HG02678 (cell line): ENCODE results near the gene BRF1.
"Not testable (repeated sequence)": the region's sequence is repeated elsewhere in the genome, so short reads cannot be mapped to it uniquely, and the experiment has no call there.

ENCODE experiments used
- ATAC-seq: cut with Tn5 transposase; IDR thresholded peaks from one replicate; pipeline ENCODE4 v1.9.1; 2021; ENCODE audit warnings: mild to moderate bottlenecking, moderate library complexity; ENCODE audit not compliant: unreplicated experiment

Gene BRF1

DNA sequence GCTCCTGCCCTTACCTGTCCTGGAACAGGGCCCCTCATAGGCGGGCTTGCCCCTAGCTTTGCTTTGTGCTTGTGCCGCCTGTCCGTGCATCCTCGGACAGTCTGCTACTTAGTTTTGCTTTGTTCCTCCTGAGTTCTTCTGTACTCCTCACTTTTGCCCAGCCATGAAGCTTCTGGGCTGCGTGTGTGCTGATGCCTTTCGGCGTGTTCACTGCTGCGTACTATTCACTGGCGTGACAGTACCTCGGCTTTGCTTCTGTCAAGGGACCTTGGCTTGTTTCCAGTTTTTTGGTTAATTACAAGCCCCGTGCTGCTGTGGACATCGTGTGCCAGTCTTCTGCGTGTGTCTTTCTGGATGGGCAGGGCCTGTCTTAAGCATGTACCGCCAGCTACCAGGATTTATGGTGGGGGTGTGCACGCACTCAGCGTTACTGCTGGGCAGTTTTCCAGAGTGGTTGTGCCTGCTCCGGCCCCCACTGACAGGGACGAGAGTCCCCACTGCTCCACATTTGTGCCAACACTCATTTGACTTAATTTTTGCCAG, 16.2 kb upstream of the BRF1 start:
- ATAC-seq, result no peak

DNA sequence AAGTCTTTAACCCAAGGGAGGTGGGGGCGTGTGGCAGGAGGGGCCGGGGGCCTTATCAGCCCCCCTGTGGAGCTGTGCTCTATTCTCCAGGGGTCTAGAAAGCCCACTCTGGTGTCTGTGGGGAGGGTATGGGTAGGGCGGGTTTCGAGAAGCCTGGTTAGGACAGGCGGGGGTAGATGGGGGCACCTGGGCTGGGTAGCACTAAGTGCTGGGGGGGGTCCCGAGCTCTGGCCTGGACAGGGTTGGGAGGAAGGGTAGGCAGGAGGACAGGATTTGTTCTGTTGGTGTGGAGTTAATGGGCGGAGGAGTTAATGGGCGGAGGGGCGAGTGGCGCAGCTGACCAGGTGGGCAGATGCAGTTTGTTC, 15.8 kb upstream of the BRF1 start:
- no peak for ATAC-seq

DNA sequence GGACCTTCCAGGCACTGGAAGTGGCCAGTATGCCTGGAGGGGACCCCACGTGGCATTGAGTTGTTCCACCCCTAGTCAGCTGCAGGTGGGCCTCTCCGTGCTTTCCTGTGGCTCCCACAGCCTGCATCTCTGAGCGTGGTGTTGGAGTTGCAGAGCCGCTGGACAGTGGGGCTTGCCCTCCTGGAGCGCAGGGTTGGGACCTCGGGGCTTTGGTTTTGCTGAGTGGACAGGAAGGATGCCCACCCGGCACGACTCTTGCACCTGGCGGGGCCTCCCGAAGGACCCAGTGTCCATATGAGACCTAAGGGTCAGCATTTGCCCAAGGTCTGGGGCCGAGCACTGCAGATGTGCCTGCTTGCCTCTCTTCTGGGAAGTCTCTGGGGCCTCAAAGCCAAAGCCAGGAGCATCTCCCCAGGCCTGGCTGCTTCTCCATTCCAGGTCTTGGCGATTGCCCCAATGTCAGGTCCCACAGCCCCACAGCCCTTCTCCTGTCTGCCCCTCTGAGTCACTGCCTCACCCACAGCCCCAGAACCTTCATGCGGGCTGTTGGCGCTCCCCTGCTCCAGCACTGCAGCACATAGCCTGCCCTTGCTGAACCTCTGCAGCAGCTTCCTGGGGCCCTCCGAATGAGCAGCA, 15.3 kb upstream of the BRF1 start:
- ATAC-seq, result no peak

DNA sequence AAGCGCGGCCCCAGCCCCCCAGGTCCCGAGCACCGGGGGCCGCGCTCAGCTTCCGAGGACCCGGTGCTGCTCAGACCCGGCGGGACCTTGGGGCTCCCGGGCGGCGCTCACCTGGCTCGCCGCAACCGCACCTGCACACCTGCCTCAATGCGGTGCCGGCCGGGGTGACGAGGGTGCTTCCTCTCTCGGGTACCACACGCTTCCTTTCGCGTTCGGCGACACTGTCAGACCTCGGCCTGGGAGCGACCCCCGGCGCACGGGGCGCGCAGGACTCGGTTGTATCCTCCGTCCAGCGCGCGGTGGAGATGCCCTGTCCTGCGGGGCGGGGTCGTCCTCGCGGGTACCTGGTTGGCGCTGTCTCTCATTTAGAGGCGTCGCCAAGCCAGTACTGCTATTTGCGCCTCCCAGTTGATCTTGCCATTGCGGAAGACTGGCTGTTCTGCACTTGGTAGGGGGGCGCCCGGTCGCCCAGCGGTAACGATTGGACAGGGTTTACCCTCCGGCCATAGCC, 14.5 kb upstream of the BRF1 start:
- ATAC-seq, result peak; percentile 10

DNA sequence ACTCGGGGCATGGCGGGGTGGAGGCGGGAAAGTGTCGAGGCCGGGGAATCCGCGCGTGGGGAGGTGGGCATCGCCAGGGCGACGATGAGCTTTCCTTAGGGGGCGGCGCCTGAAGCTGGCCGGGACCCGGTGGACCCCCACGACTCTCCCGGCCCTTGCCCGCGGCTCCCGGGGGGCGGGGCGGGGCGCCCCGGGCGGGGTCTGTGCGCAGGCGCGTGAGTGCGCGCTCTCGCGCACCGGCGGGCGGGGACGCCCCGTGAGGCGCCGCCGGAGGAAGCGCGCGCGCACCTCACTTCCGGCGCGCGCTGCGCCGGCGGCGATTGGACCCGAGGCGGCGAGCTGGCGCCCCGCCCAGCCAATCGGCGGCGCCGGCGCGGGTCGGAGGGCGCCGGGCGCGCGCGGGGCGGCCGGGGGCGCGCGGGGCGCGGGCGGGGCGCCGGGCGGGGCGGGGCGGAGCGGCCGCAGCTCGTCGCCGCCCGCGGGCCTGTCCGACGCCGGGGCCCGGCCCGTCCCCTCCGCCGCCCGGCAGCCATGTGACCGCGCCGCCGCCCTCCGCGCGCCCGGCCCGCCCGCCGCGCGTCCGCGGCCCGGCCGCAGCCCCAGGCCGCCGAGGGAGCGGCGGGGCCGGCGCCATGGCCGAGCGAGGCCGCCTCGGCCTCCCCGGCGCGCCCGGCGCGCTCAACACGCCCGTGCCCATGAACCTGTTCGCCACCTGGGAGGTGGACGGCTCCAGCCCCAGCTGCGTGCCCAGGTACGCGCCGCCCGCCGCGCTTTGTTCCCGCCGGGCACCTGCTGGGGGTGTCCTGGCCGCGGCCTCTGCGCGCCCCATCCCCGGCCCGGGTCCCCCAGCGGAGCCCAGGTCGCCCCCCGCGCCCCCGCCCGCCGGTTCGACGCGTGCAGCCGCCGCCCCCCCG, 13.7 kb upstream of the BRF1 start, which contains the start of gene PACS2:
Gene PACS2, plus strand, starts transcription at position 462 of the 914 bp plus-strand sequence. Its CDS starts 171 bp downstream, at position 633.
- ATAC-seq, result peak; percentile 78

DNA sequence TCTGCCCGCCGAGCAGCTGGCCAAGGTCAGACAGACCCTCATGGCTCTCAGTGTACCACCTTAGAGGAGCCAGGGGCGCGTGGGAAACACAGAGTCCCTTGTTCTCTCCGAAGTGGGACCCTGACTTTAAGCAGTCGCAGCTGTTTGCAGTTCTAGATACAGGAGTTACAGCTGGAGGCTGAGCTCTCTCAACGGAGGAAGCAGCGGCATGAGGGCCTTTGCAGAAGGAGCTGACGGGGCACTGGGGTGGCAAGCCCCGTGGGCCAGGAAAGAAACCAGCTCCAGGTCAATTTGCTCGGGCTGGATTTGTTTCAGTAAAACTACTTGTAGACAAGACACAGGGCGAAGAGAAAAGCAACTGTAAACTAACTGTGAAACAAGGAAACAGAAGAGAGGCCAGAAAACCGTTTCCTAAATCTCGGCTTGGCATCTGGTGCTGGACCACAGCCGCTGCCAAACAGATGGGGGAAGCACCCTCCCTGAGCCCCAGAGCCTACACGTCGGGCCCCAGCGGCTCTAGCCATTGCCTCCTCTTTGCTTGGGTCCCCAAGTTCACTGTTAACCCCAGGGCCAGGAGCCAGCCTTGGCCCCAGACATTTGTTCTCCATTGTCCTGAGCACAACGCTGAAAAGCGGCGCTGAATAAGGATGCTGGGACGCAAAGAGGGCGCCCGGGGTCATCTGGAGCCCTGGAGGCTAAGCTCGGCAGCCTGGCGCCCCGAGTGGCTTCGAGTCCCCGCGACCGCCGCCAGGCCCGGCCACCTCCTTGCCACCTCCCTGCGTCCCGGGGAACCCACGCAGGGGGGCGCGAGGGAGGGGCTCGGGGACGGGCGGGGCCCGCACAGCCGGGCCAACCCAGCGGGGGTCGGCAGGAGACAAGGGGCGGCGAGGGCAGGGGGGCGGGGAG, 12.8 kb upstream of the BRF1 start:
- ATAC-seq, result peak; percentile 4

DNA sequence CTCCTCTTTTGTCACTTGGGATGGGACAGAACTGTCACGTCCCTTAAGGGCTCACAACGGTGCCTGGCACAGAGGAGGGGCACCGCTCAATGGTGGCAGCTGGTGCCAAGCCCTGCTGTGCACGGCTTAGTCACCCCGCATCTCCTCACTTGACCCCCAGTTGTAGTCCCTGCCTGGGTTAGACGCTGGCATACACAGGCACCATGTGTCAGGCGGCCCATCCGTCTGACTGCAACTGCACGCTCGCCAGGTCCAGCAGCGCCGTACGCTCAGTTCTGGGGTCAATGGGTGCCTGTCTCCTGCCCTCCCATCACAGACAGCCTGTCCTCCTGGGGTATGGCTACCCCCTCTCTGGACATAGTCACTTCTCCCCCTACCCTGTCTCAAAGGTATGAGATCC, 12.2 kb upstream of the BRF1 start:
- no peak for ATAC-seq

DNA sequence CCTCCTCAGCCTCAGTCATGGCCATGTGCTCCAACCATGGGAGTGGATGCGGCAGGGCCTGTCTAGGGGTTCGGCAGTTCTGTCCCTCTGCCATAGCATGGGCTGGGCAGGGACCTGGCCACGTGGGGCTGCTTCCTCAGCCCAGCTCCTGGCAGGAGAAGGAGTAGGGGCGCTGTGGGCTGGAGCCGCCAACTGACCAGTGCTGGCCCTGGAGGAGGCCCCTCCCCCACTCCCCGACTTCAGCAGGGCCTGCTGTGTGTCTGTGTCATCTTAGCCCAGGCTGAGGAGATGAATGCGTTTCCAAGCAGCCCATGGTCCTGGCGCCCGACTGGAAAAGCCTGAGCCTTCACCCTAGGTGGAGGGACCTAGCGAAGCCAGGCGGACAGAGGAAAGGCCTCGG, 11.0 kb upstream of the BRF1 start:
- ATAC-seq, result no peak

DNA sequence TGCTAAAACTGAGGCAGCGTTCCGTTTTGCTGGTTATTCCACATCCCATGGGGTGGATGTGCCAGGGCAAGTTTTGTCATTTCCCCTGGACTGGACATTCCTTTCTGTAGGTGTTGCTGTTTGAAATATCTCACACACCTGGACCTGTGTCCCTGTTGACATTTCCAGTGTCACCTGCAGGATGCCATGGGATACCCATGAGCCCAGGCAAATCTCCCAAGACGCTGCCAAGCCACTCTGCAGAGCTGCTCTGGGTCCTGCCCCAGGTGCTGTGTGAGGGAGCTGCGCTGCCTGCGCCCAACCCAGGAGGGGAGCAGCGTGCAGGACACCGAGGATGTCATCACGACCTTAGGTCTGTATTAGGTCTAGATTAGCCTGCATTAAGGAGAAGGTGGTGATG, 8.6 kb upstream of the BRF1 start:
- ATAC-seq, result no peak

DNA sequence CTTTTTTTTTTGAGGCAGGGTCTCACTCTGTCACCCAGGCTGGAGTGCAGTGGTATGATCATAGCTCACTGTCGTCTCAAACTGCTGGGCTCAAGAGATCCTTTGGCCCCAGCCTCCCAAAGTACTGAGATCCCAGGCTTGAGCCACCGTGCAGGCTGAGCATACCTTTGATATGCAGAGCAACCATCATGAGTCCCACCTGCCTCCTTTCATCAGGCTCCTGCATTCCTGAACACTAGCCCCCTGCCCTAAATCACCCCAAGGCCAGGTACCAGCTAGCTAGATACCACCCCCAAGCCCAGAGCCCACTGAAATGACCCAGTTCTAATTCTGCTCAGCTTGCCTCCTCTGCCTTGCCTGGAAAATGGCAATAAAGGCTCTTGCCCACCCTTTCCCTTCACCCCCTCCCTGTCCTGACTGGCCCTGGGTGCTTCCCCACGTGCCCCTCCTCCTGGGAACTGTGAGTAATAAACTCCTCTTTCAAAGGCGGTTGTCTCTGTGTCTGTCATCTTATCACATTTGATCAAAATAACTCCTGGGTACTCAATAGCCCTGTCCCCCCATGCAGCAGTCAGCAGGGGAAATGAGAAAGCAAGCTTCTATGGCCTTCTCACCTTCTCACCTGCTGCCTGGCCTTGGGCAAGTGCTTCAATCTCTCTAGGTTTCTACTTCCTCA, 6.4 kb upstream of the BRF1 start:
- no peak for ATAC-seq

DNA sequence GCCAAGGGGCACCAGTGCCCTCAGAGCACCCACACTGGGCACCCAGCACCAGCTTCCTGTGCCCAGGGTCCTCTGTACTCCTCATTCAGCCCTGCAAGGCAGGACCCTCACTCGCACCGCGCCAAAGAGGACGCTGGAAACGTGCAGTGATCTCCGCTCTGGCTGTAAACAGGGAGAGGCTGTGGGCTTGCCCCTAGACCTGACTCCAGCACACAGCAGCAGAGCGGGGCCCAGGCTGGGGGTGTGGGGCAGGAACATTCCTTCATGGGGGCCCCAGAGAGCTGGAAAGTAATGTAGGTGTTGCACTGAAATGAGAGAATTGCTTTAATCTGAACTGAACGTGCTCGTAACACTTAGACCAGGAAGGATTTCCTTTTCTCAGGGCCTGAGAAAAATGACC, 5.0 kb upstream of the BRF1 start:
- no peak for ATAC-seq

DNA sequence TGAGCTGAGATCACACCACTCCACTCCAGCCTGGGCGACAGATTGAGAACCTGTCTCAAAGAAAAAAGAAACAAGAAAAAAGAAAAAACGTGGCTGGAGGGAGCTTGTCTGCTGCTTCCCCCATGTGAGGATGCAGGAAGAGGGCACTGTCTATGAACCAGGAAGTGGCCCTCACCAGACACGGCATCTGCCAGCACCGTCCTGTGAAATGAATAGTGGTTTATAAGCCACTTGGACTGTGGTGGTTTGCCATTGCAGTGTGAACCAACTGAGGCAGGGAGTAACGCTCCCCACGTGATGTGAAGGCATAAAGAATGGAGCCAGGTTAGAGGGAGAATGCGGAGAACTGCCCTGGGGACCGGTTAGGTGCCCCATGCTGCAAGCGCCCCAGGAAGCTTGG, 4.5 kb upstream of the BRF1 start:
- no peak for ATAC-seq

DNA sequence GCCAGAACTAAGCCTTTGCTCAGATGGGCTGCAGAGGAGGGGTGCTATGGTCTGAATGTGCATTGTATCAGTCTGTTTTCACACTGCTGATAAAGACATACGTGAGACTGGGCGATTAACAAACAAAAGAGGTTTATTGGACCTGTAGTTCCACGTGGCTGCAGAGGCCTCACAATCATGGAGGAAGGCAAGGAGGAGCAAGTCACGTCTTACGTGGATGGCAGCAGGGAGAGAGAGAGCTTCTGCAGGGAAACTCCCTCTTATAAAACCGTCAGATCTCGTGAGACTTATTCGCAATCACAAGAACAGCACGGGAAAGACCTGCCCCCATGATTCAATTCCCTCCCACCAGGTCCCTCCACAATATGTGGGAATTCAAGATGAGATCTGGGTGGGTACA, 3.8 kb upstream of the BRF1 start:
- no peak for ATAC-seq

DNA sequence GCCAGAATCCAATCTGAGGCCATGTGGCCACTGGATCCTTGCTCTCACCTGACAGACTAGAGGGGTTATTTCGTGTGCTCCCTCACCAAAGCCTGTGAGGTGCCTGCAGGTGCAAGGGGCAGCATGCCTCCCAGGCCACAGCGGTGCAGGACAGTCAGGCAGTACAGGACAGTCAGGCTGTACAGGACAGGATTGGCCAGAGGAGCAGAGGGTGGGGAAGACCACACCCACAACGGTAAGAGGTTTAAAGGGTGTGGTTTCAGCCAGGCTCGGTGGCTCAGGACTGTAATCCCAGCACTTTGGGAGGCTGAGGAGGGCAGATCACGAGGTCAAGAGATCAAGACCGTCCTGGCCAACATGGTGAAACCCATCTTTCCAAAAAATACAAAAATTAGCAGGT, 3.1 kb upstream of the BRF1 start:
- no peak for ATAC-seq

DNA sequence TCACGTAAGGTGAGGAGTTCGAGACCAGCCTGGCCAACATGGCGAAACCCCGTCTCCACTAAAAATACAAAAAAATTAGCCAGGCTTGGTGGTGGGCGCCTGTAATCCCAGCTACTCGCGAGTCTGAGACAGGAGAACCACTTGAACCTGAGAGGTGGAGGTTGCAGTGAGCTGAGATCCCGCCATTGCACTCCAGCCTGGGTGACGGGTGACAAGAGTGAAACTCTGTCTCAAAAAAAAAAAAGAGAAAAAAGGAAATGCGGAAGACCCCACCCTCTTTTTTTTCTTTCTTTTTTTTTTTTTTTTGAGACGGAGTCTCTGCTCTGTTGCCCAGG, 1.1 kb upstream of the BRF1 start:
- ATAC-seq, result not testable (repeated sequence)

DNA sequence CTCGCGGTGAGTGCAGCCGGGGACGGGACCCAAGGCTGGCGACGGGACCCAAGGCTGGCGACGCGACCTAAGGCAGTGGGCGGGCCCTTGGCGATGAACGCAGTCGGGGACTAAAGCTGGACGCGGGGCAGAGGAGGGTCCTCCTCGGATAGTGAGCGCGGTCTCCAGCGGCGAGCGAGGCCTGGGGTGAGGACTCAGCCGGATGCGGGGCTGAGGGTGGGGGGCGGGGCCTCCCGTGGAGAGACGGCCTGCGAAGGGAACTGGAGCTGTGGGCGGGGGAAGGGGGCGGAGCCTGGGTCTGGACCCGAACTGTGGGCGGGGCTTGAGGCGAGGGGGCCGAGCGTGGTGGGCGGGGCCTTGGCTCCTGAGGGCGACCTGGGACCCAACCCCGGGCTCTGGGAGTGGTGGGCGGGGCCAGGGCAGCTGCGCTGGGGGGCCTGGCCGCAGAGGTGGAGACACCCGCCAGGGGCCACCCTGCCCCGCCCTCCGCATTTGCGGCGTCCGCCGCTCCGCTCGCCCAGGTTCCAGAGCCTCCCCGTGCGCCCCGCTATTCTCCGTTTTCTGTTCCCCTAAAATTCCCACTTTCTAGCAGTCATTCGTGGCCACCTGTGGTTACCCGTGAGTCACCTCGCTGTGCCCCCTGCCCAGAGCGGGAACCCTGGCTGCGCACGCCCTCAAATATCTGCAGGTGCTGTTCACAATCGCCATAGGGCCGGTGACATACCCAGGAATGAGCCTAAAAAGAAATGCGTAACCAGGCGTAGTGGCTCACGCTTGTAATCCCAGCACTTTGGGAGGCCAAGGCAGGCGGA, 508 bp upstream of the BRF1 start:
- ATAC-seq, result peak; percentile 56

DNA sequence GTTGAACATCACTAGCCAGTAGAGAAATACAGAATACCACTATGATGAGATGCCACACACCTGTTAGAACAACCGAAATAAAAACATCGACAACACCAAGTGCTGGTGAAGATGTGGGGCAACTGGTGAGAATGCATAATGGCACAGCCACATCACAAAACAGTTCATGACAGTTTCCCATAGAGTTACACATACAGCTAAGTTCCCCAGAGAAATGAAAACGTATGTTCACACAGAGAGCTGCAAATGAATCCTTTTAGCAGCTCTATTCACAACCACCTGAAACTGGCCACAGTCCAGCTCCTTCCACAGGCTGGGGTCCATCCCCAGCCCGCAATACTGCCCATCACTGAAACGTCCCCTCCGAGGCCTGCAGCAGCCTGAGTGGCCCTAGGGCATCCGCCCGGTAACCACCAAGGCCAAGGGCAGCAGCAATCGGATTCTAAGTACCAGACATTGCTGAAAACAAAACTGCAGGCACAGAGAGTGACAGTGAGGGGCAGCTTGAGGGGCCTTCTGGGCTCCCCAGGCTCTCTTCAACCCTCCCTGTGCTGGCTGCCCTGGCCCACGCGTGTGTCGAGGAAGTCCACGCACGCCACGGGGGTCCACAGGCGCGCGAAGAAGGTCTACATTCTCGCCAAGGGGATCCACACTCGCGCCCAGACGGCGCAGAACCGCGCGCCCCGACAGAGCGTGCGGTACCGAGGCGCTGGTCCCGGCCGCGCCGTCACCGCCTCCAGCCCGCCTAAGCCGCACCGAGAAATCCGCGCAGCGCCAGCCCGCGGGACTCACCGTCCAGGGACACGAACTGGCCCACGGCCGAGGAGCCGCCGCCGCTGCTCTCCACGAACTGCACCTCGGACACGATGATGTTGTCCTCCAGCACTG, 903 bp downstream of the BRF1 start:
- ATAC-seq, result peak; percentile 3

DNA sequence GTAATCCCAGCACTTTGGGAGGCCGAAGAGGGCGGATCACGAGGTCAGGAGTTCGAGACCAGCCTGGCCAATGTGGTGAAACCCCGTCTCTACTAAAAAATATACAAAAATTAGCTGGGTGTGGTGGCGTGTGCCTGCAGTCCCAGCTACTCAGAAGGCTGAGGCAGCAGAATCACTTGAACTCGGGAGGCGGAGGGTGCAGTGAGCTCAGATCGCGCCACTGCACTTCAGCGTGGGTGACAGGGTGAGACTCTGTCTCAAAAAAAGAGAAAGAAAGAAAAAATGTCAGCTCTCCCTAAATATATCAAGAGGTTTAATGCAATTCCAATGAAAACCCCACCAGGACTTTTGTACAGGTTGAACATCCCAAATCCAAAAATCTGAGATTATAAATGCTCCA, 3.5 kb downstream of the BRF1 start:
- ATAC-seq, result not testable (repeated sequence)
